BE2C (cell line): Measurements from ENCODE around the gene UCK1.

Experiments used
- DNase-seq: peaks from one replicate; pipeline ENCODE4 v3.0.0-alpha.2; 2020
- H3K27me3 ChIP-seq: fragments of 250-450 bp; sonication (Bioruptor Pico); 2 replicates; pipeline ENCODE4 v1.5.1; 2020; ENCODE audit warnings: mild to moderate bottlenecking
- H3K36me3 ChIP-seq: fragments of 250-450 bp; sonication (Bioruptor Pico); 2 replicates; pipeline ENCODE4 v1.5.1; 2020; ENCODE audit warnings: mild to moderate bottlenecking
- H3K4me1 ChIP-seq: fragments of 250-450 bp; sonication (Bioruptor Pico); 2 replicates; pipeline ENCODE4 v1.5.1; 2020
- H3K4me3 ChIP-seq: 2 replicates; pipeline ENCODE4 v1.5.1; 2011; ENCODE audit warnings: low read depth, low read length
- H3K9me3 ChIP-seq: fragments of 250-450 bp; sonication (Bioruptor Pico); 2 replicates; pipeline ENCODE4 v1.5.1; 2020
- CTCF ChIP-seq: IDR thresholded peaks from 2 replicates; pipeline ENCODE4 v1.5.1; 2012; ENCODE audit warnings: mild to moderate bottlenecking, low read depth, low read length

UCK1 gene

DNA sequence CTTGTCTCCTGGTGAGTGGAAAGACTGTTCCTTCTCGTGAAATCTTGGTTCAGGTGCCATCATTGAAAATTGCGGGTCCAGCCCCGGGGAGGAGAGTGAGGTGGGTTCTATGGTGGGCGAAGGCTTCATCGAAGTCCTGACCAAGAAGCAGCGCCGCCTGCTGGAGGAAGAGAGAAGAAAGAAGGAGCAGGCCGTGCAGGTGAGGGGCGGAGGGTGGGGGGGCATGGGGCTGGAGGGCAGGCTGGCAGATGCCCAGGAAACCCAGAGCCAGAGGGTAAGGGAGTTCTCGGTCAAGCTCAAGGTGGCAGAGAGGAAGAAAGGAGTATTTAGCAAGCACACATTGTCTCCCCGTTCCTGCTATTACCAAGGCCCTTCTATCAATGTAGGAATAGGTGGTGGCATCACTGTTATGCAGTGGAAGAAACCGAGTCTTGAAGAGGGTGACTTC lies 52.6 kb downstream of the UCK1 start:
- Histone ChIP-seq H3K36me3 (peaks cover 96% of the 10 kb centered on the region), H3K27me3 (no peaks in the 10 kb centered on the region), H3K9me3 (no peaks in the 10 kb centered on the region), H3K4me3 (no peak overlapping the region), H3K4me1 (no peaks in the 10 kb centered on the region)
- TF ChIP-seq CTCF = peak; percentile 63
- peak; percentile 75 for DNase-seq

- H3K4me3 ChIP-seq = no peak overlapping the region
- no peak for DNase-seq
- H3K36me3 ChIP-seq = peaks cover 96% of the 10 kb centered on the region
- TF ChIP-seq CTCF = no peak
- H3K27me3 ChIP-seq = no peaks in the 10 kb centered on the region
- H3K9me3 ChIP-seq = no peaks in the 10 kb centered on the region
- no peaks in the 10 kb centered on the region for H3K4me1 ChIP-seq
These were observed 53.1 kb downstream of the UCK1 start for GRCh38 chr9:131477816-131478419.

DNA sequence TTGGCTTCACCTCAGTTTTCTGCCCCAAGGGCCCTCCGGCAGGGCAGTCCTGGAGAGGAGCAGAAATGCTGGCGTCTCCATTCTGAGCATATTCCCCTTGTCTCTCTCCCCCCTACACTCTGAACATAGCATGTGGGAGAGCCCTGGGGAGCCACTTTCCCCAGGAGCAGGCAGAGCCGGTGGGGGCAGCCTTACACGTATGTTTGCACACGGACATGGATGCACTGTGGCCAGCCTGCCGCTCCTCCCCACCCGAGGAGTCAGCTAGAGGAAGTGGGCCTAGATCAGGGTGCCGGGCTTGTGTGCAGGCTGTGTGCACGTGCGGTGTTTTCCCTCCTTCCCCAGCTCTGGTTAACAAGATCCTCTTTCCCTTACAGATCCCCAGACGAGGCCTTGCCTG lies 53.7 kb downstream of the UCK1 start:
- H3K4me3 ChIP-seq = no peak overlapping the region
- H3K36me3 ChIP-seq = peaks cover 95% of the 10 kb centered on the region
- TF ChIP-seq CTCF = no peak
- H3K4me1 ChIP-seq = no peaks in the 10 kb centered on the region
- H3K27me3 ChIP-seq = no peaks in the 10 kb centered on the region
- no peak for DNase-seq
- no peaks in the 10 kb centered on the region for H3K9me3 ChIP-seq

DNA sequence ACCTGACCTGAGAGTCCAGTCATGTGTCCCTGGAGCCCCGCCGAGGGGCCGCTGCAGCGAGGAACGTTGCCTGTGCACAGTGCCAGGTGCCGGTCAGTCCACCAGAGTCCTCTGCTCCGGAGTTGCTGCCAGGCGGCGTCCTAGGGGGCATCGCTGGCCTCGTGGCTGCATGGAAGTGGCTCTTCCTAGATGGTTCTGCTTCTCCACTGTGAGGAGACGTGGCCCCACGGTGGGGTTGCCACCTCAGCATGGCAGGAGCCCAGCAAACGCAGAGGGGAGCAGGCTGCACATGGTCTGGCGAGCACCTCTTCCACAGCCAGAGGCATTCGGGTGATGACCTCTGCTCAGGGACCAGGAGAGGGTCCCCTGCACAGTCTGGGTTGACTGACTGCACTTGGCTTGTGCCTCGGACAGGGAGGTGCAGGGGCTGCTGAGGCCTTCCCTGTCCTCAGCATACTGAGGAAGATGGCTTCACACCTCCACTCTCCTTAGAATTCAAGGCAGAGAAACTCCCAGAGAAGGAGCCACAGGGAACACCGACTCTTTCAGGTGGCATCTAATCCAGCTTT lies 54.2 kb downstream of the UCK1 start:
- Histone ChIP-seq H3K36me3 (peaks cover 94% of the 10 kb centered on the region), H3K27me3 (no peaks in the 10 kb centered on the region), H3K4me3 (no peak overlapping the region), H3K4me1 (no peaks in the 10 kb centered on the region), H3K9me3 (no peaks in the 10 kb centered on the region)
- TF ChIP-seq CTCF = no peak
- DNase-seq = no peak

GRCh38 chr9:131475956-131476776 lies 54.9 kb downstream of the UCK1 start:
- no peak overlapping the region for H3K4me3 ChIP-seq
- H3K27me3 ChIP-seq = no peaks in the 10 kb centered on the region
- peak; percentile 41 for TF ChIP-seq CTCF
- peaks cover 94% of the 10 kb centered on the region for H3K36me3 ChIP-seq
- no peaks in the 10 kb centered on the region for H3K9me3 ChIP-seq
- no peaks in the 10 kb centered on the region for H3K4me1 ChIP-seq
- no peak for DNase-seq
